NK-92 (cell line): ENCODE results near the gene LPP.
"Not testable (repeated sequence)": the region's sequence is repeated elsewhere in the genome, so short reads cannot be mapped to it uniquely, and the experiment has no call there.

Experiments used
- DNase-seq: peaks from one replicate; lab custom pipeline; 2025; ENCODE audit not compliant: unreplicated experiment; lab: John Stamatoyannopoulos, UW

Gene LPP

GRCh38 chr3:188154014-188154808, at the start of gene LPP:
Gene LPP (plus strand): TSS chr3:188154157. CDS start chr3:188406121, 251,964 bp downstream.
- peak; percentile 16 for DNase-seq

- DNase-seq = no peak
Measured at GRCh38 chr3:188106006-188106405, 48.0 kb upstream of the LPP start.

- no peak for DNase-seq
Measured at GRCh38 chr3:188106454-188106853, 47.5 kb upstream of the LPP start.

- no peak for DNase-seq
Measured at GRCh38 chr3:188106887-188107830, 46.8 kb upstream of the LPP start.

- no peak for DNase-seq
Measured at GRCh38 chr3:188108703-188109412, 45.1 kb upstream of the LPP start.

GRCh38 chr3:188111002-188111584, 42.9 kb upstream of the LPP start:
- no peak for DNase-seq

- no peak for DNase-seq
Measured at GRCh38 chr3:188113756-188114155, 40.2 kb upstream of the LPP start.

GRCh38 chr3:188119846-188120245, 34.1 kb upstream of the LPP start:
- no peak for DNase-seq

- no peak for DNase-seq
Measured at GRCh38 chr3:188122571-188123169, 31.3 kb upstream of the LPP start.

- peak; percentile 3 for DNase-seq
Measured at GRCh38 chr3:188123170-188123905, 30.6 kb upstream of the LPP start.

- DNase-seq = no peak
Measured at GRCh38 chr3:188124184-188124583, 29.8 kb upstream of the LPP start.

GRCh38 chr3:188125076-188125475, 28.9 kb upstream of the LPP start:
- DNase-seq = no peak

GRCh38 chr3:188126276-188126675, 27.7 kb upstream of the LPP start:
- DNase-seq = no peak

GRCh38 chr3:188126934-188127333, 27.0 kb upstream of the LPP start:
- no peak for DNase-seq

- DNase-seq = no peak
Measured at GRCh38 chr3:188128905-188129304, 25.1 kb upstream of the LPP start.

- not testable (repeated sequence) for DNase-seq
Measured at GRCh38 chr3:188131023-188131422, 22.9 kb upstream of the LPP start.

- DNase-seq = no peak
Measured at GRCh38 chr3:188133219-188133618, 20.7 kb upstream of the LPP start.

- no peak for DNase-seq
Measured at GRCh38 chr3:188133646-188134045, 20.3 kb upstream of the LPP start.

GRCh38 chr3:188134079-188134478, 19.9 kb upstream of the LPP start:
- no peak for DNase-seq

- DNase-seq = no peak
Measured at GRCh38 chr3:188134856-188135255, 19.1 kb upstream of the LPP start.
